GM12878 (cell line): ENCODE results near the gene VLDLR. TPM values are rescaled to one million over a fixed set of nuclear protein-coding genes. Genes with fewer than 3 reads are reported as not detected.

ENCODE experiments used
- ATAC-seq: fragments of 200-7000 bp; cut with Tn5 transposase; 3 replicates; pipeline ENCODE4 v1.9.1; 2020; ENCODE audit warnings: mild to moderate bottlenecking, moderate library complexity
- BruUV-seq: library from RNA; stranded (reverse); fragments of 400-500 nt; replicated peaks from 2 replicates; lab custom pipeline; 2021; lab: Mats Ljungman, UMichigan
- CTCF ChIA-PET: fragments of 300-600 bp; sonication (Branson Sonifier 250); formaldehyde crosslinking; extraction: SDS; loops from one replicate; lab custom pipeline; 2021; ENCODE audit warnings: inconsistent platforms; lab: Yijun Ruan, JAX
- POLR2A ChIA-PET: fragments of 350-600 bp; formaldehyde crosslinking; extraction: SDS; loops from one replicate; lab custom pipeline; 2021; ENCODE audit warnings: inconsistent platforms; lab: Charles Lee
- RAD21 ChIA-PET: fragments of 300-600 bp; sonication (Branson Sonifier 250); formaldehyde crosslinking; loops from one replicate; lab custom pipeline; 2023; ENCODE audit warnings: antibody characterized with exemption; ENCODE audit not compliant: unreplicated experiment; lab: Charles Lee
- SMC1A ChIA-PET: fragments of 300-600 bp; sonication (Branson Sonifier 250); formaldehyde crosslinking; loops from one replicate; lab custom pipeline; 2023; ENCODE audit not compliant: unreplicated experiment, uncharacterized antibody; lab: Charles Lee
- DNase-seq: peaks from one replicate; pipeline ENCODE4 v3.0.0-alpha.2; 2011; ENCODE audit warnings: low read depth, low spot score
- FAIRE-seq: peaks from 3 replicates; lab custom pipeline; 2011; peaks lifted over from hg19 to GRCh38; lab: Jason Lieb, UNC
- H2AFZ ChIP-seq: 2 replicates; pipeline ENCODE4 v1.6.0; 2011; ENCODE audit warnings: low read depth, low read length, control low read depth; ENCODE audit not compliant: control insufficient read depth
- H3K27ac ChIP-seq: 2 replicates; pipeline ENCODE4 v1.5.1; 2011; ENCODE audit warnings: control low read depth; ENCODE audit not compliant: control insufficient read depth, insufficient read depth
- H3K27me3 ChIP-seq, 2 experiments: replicated peaks in 1 of 2; 2 replicates each; pipeline versions ENCODE4 v1.6.0 to v1.6.1; 2011; ENCODE audit warnings: low read length in 1 of 2; ENCODE audit not compliant: control insufficient read depth in 2 of 2, insufficient read depth in 2 of 2
- H3K36me3 ChIP-seq, 2 experiments: 2 replicates each; pipeline ENCODE4 v1.5.1; 2011; ENCODE audit warnings: low read length in 1 of 2; ENCODE audit not compliant: control insufficient read depth in 2 of 2, insufficient read depth in 2 of 2
- H3K4me1 ChIP-seq: 2 replicates; pipeline ENCODE4 v1.6.1; 2011; ENCODE audit warnings: mild to moderate bottlenecking, low read length, moderate library complexity, mixed read lengths; ENCODE audit not compliant: control insufficient read depth, insufficient read depth
- H3K4me2 ChIP-seq: 2 replicates; pipeline ENCODE4 v1.6.0; 2011; ENCODE audit warnings: control low read depth; ENCODE audit not compliant: control insufficient read depth, insufficient read depth
- H3K4me3 ChIP-seq: fragments of 200-600 bp; sonication (generic); 2 replicates; pipeline ENCODE4 v1.5.1; 2016
- H3K79me2 ChIP-seq: 2 replicates; pipeline ENCODE4 v1.6.0; 2011; ENCODE audit warnings: low read length; ENCODE audit not compliant: control insufficient read depth, insufficient read depth
- H3K9ac ChIP-seq: 2 replicates; pipeline ENCODE4 v1.8.0; 2011; ENCODE audit warnings: low read length, control low read depth, mixed read lengths; ENCODE audit not compliant: control insufficient read depth, insufficient read depth
- H3K9me3 ChIP-seq: replicated peaks from 3 replicates; pipeline ENCODE4 v1.5.1; 2011; ENCODE audit warnings: mild to moderate bottlenecking, low read length; ENCODE audit not compliant: control insufficient read depth, insufficient read depth
- H4K20me1 ChIP-seq: 2 replicates; pipeline ENCODE4 v1.6.0; 2011; ENCODE audit not compliant: control insufficient read depth, insufficient read depth
- CBFB ChIP-seq: IDR thresholded peaks from 2 replicates; pipeline ENCODE4 v1.6.1; 2016; ENCODE audit warnings: antibody characterized with exemption, low read depth
- CHD2 ChIP-seq: IDR thresholded peaks from 2 replicates; pipeline ENCODE4 v1.6.1; 2011; ENCODE audit warnings: low read depth, low read length, improper control_type of control experiment, borderline replicate concordance
- E2F4 ChIP-seq: IDR thresholded peaks from 2 replicates; pipeline ENCODE4 v1.6.1; 2012; ENCODE audit warnings: low read depth, low read length, improper control_type of control experiment
- FOS ChIP-seq: IDR thresholded peaks from 3 replicates; pipeline ENCODE4 v1.6.1; 2011; ENCODE audit warnings: borderline replicate concordance; ENCODE audit not compliant: insufficient read length; ENCODE audit errors: extremely low read depth
- NR2C1 ChIP-seq: fragments of 450-650 bp; IDR thresholded peaks from 2 replicates; pipeline ENCODE4 v1.6.1; 2017; ENCODE audit warnings: antibody characterized with exemption, mild to moderate bottlenecking, moderate library complexity
- RFX5 ChIP-seq: IDR thresholded peaks from 2 replicates; pipeline ENCODE4 v1.6.1; 2011; ENCODE audit warnings: low read depth, low read length, improper control_type of control experiment
- STAT1 ChIP-seq: fragments of 450-650 bp; conservative IDR thresholded peaks from 2 replicates; pipeline ENCODE4 v1.6.1; 2014; ENCODE audit warnings: antibody characterized with exemption, mild to moderate bottlenecking
- SUZ12 ChIP-seq: fragments of 200-600 bp; sonication (generic); IDR thresholded peaks from one replicate; pipeline ENCODE4 v1.6.1; 2018; ENCODE audit warnings: antibody characterized with exemption, mild to moderate bottlenecking; ENCODE audit not compliant: unreplicated experiment
- TBL1XR1 ChIP-seq: IDR thresholded peaks from 2 replicates; pipeline ENCODE4 v1.6.1; 2012; ENCODE audit warnings: low read depth, low read length, improper control_type of control experiment
- USF2 ChIP-seq: IDR thresholded peaks from 2 replicates; pipeline ENCODE4 v1.6.1; 2011; ENCODE audit warnings: low read depth, low read length, improper control_type of control experiment, borderline replicate concordance
- WGBS: methylation state at CpG from one replicate; pipeline ENCODE4 v1.1.6; 2016; ENCODE audit warnings: low lambda C conversion rate; ENCODE audit not compliant: insufficient replicate concordance, insufficient coverage; ENCODE audit errors: missing lambda C conversion rate; 5-methylcytosine and 5-hydroxymethylcytosine counted together
- in situ Hi-C: fragments of 300-500 bp; cut with MboI; formaldehyde crosslinking; loops from 9 replicates; pipeline ENCODE4 v1.14.3; 2018; ENCODE audit warnings: mixed read lengths
- intact Hi-C: fragments of 100-400 bp; cut with micrococcal nuclease; formaldehyde crosslinking; loops from one replicate; pipeline ENCODE4 v1.14.2; 2022; ENCODE audit not compliant: unreplicated experiment
- polyA plus RNA-seq, 11 experiments: library from polyadenylated mRNA; depleted of rRNA in 4 of 11; unstranded in 6 of 11; stranded (reverse) in 5 of 11; fragments of >200 nt; fragmentation: Nextera tagmentation in 4 of 11; fragmentation: Illumina TruSeq in 1 of 11; extraction: Ambion mirVana in 4 of 11; extraction: Trizol in 1 of 11; gene quantifications; 1 replicate in 1 of 11; 2 replicates in 10 of 11; pipeline versions ENCODE4 v1.2.1 to v1.2.3, GENCODE V29; 2011 to 2016; ENCODE audit warnings: inconsistent platforms in 2 of 11, missing spikeins in 2 of 11, low read depth in 1 of 11
- total RNA-seq, 4 experiments: library from RNA; depleted of rRNA in 3 of 4; stranded (reverse); fragments of >200 nt in 3 of 4; fragmentation: Illumina TruSeq in 1 of 4; extraction: Trizol in 1 of 4; gene quantifications; 2 replicates each; pipeline versions ENCODE4 v1.2.1 to v1.2.3, GENCODE V29; 2013 to 2021

Gene VLDLR
- total and polyA plus RNA-seq, 10 of the 15 experiments (the other 5 are each of a cell fraction or from before 2014, with no cell fraction given), result 0.14 to 5.9 (median 0.57) TPM

GRCh38 chr9:2673161-2673560, 51.6 kb downstream of the VLDLR start:
- H4K20me1 ChIP-seq, result no peaks in the 10 kb centered on the region
- DNase-seq, result no peak
- no peak overlapping the region for H3K9ac ChIP-seq
- no peaks in the 10 kb centered on the region for H3K79me2 ChIP-seq
- POLR2A ChIA-PET, result no interaction called here
- no peak overlapping the region for H3K27ac ChIP-seq
- H3K4me2 ChIP-seq, result no peak overlapping the region
- no peak for ATAC-seq
- H3K9me3 ChIP-seq, result no peaks in the 10 kb centered on the region
- FAIRE-seq, result no peak
- SMC1A ChIA-PET, result no interaction called here
- no peaks in the 10 kb centered on the region for H3K36me3 ChIP-seq
- H2AFZ ChIP-seq, result no peak overlapping the region
- intact Hi-C loops, result no loop called here
- CTCF ChIA-PET, result no interaction called here
- no peaks in the 10 kb centered on the region for H3K27me3 ChIP-seq
- TF ChIP-seq SUZ12, result no peak
- TF ChIP-seq FOS, result no peak
- no peak for TF ChIP-seq RFX5
- TF ChIP-seq USF2, result no peak
- TF ChIP-seq NR2C1, result no peak
- TF ChIP-seq CHD2, result no peak
- TF ChIP-seq STAT1, result no peak
- no peak for TF ChIP-seq TBL1XR1
- TF ChIP-seq CBFB, result no peak
- TF ChIP-seq E2F4, result no peak
- RAD21 ChIA-PET, result no interaction called here
- 54% methylated on average over 3 of the region's 3 CpGs for WGBS
- BruUV-seq, result no TSS peak
- H3K4me1 ChIP-seq, result no peaks in the 10 kb centered on the region
- in situ Hi-C loops, result no loop called here
- no peak overlapping the region for H3K4me3 ChIP-seq
